ENCODE results near the gene GEN1.

The GEN1 gene

DNA sequence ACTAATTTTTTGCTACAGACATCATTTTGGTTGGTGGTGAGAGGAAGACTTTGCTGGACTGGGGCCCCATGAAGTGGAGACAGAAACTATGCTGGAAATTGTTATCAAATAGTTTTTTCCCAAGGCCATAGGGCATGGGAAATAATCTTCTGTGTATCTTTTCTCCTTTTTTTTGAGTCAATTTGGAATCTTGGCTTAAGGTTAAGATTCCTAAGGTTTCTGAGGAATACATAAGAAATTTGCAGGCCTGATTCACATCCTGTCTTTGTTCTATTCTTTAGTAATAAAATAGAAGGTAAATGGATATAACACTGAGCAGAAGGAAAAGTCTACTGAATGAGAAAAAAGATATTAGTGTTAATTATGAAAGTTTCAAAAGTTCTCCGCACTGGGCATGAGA lies 16.9 kb upstream of the GEN1 start:
- TF ChIP-seq, protein P1, sequence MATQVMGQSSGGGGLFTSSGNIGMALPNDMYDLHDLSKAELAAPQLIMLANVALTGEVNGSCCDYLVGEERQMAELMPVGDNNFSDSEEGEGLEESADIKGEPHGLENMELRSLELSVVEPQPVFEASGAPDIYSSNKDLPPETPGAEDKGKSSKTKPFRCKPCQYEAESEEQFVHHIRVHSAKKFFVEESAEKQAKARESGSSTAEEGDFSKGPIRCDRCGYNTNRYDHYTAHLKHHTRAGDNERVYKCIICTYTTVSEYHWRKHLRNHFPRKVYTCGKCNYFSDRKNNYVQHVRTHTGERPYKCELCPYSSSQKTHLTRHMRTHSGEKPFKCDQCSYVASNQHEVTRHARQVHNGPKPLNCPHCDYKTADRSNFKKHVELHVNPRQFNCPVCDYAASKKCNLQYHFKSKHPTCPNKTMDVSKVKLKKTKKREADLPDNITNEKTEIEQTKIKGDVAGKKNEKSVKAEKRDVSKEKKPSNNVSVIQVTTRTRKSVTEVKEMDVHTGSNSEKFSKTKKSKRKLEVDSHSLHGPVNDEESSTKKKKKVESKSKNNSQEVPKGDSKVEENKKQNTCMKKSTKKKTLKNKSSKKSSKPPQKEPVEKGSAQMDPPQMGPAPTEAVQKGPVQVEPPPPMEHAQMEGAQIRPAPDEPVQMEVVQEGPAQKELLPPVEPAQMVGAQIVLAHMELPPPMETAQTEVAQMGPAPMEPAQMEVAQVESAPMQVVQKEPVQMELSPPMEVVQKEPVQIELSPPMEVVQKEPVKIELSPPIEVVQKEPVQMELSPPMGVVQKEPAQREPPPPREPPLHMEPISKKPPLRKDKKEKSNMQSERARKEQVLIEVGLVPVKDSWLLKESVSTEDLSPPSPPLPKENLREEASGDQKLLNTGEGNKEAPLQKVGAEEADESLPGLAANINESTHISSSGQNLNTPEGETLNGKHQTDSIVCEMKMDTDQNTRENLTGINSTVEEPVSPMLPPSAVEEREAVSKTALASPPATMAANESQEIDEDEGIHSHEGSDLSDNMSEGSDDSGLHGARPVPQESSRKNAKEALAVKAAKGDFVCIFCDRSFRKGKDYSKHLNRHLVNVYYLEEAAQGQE (IDR thresholded peaks at IDR 0.05; ENCODE audit: low read depth) = no peak
- no peak for TF ChIP-seq FOXM1 (IDR thresholded peaks at IDR 0.05; ENCODE audit: borderline replicate concordance, low read depth)
- no peak for TF ChIP-seq RAD21 (IDR thresholded peaks at IDR 0.05; ENCODE audit: low read depth)
- no peak for TF ChIP-seq CEBPB (IDR thresholded peaks at IDR 0.05)
- no peak for TF ChIP-seq YY1 (IDR thresholded peaks at IDR 0.05; ENCODE audit: low read depth)
- TF ChIP-seq EGR1 (IDR thresholded peaks at IDR 0.05) = no peak
- no peak for TF ChIP-seq TEAD4 (IDR thresholded peaks at IDR 0.05)
- no peak for TF ChIP-seq EP300 (IDR thresholded peaks at IDR 0.05; ENCODE audit: borderline replicate concordance)
- TF ChIP-seq NFIC (IDR thresholded peaks at IDR 0.05) = no peak
- TF ChIP-seq, protein P2, sequence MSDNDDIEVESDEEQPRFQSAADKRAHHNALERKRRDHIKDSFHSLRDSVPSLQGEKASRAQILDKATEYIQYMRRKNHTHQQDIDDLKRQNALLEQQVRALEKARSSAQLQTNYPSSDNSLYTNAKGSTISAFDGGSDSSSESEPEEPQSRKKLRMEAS (IDR thresholded peaks at IDR 0.05) = no peak
- TF ChIP-seq TAF1 (IDR thresholded peaks at IDR 0.05; ENCODE audit: low read depth) = no peak
- TF ChIP-seq, protein P3, sequence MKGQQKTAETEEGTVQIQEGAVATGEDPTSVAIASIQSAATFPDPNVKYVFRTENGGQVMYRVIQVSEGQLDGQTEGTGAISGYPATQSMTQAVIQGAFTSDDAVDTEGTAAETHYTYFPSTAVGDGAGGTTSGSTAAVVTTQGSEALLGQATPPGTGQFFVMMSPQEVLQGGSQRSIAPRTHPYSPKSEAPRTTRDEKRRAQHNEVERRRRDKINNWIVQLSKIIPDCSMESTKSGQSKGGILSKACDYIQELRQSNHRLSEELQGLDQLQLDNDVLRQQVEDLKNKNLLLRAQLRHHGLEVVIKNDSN (IDR thresholded peaks at IDR 0.05) = no peak
- TF ChIP-seq ZBTB7A (IDR thresholded peaks at IDR 0.05; ENCODE audit: low read depth) = no peak
- TF ChIP-seq TCF12 (IDR thresholded peaks at IDR 0.05; ENCODE audit: low read depth) = no peak
- TF ChIP-seq CREB1 (IDR thresholded peaks at IDR 0.05; ENCODE audit: low read depth) = no peak

DNA sequence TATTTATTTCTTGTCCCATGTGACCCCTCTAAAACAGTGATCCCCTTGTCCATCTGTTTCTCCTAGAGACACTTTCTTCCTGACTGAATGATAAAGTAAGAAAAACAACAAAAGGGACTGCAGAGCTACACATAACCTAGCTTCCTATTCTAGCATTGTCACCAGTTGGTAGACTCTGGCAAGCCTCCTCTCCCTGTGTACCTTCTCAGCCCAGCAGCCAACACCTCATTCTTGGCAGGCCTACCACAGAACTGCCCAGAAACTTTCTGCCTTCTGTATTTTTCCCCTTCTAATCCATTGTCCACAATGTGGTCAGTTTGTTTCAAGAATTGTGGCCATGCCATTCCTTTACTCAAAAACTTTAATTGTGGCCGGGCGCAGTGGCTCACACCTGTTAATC lies 13.7 kb upstream of the GEN1 start:
- TF ChIP-seq CREB1 (IDR thresholded peaks at IDR 0.05; ENCODE audit: low read depth) = no peak
- no peak for TF ChIP-seq FOXM1 (IDR thresholded peaks at IDR 0.05; ENCODE audit: borderline replicate concordance, low read depth)
- no peak for TF ChIP-seq EGR1 (IDR thresholded peaks at IDR 0.05)
- no peak for TF ChIP-seq TEAD4 (IDR thresholded peaks at IDR 0.05)
- TF ChIP-seq YY1 (IDR thresholded peaks at IDR 0.05; ENCODE audit: low read depth) = no peak
- TF ChIP-seq, protein P3 (IDR thresholded peaks at IDR 0.05) = no peak
- TF ChIP-seq RAD21 (IDR thresholded peaks at IDR 0.05; ENCODE audit: low read depth) = no peak
- no peak for TF ChIP-seq CEBPB (IDR thresholded peaks at IDR 0.05)
- TF ChIP-seq, protein P2 (IDR thresholded peaks at IDR 0.05) = no peak
- no peak for TF ChIP-seq ZBTB7A (IDR thresholded peaks at IDR 0.05; ENCODE audit: low read depth)

DNA sequence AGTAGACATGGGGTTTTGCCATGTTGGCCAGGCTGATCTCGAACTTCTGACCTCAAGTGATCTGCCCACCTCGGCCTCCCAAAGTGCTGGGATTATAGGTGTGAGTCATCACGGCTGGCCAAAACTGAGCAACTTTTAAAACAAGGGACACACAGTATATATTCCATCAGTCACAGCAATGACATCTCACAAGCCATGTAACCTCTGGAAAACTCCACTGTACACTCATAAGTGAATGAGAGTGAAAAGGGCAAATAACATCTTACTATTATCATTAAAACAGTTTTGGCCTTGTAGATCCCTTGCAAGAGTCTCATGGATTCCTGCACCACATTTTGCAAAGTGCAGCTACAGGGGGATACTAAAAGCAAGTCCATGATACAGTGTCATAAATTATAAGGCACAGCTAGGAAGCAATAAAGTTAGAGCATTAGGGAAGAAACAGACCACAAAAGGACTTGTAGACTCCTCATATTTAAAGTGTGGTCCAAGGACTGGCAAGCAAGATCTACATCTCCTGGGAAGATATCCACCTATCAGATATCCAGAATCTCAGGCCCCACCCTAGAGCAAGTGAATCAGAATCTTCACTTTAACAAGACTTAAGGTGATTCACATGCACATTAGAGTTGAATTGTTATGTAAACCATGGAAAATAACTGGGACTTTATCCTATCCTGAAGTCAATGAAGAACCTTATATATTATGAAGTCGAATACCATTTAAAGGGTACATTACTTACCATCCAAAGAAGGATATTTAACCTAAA lies 6.1 kb upstream of the GEN1 start:
- TF ChIP-seq TCF12 (IDR thresholded peaks at IDR 0.05; ENCODE audit: low read depth) (no peak), ZBTB7A (IDR thresholded peaks at IDR 0.05; ENCODE audit: low read depth) (no peak), EGR1 (IDR thresholded peaks at IDR 0.05) (no peak)
- TF ChIP-seq, protein P3 (IDR thresholded peaks at IDR 0.05) = no peak

DNA sequence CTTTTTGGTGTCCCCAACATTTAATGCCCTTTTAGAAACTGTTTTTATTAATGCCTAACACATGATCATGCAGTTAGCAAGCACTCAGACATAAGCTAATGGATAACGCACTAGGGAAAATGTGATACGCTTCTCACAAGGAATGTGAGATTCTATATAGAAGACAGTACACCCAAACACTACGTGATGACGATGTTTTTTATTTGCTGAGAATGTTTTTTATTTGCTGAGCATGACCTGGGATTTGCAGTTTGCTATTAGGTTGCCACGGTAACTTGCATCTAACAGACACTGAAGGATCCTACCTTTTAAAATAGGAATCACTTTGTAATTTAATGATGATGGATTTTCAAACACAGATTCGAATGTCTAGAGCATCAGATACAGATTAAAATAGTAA lies 5.2 kb upstream of the GEN1 start:
- TF ChIP-seq, protein P1 (IDR thresholded peaks at IDR 0.05; ENCODE audit: low read depth) = no peak
- TF ChIP-seq EP300 (IDR thresholded peaks at IDR 0.05; ENCODE audit: borderline replicate concordance) = no peak
- no peak for TF ChIP-seq RAD21 (IDR thresholded peaks at IDR 0.05; ENCODE audit: low read depth)
- no peak for TF ChIP-seq ZBTB7A (IDR thresholded peaks at IDR 0.05; ENCODE audit: low read depth)
- TF ChIP-seq NFIC (IDR thresholded peaks at IDR 0.05) = no peak
- no peak for TF ChIP-seq TCF12 (IDR thresholded peaks at IDR 0.05; ENCODE audit: low read depth)
- no peak for TF ChIP-seq EGR1 (IDR thresholded peaks at IDR 0.05)
- TF ChIP-seq TAF1 (IDR thresholded peaks at IDR 0.05; ENCODE audit: low read depth) = no peak
- TF ChIP-seq CEBPB (IDR thresholded peaks at IDR 0.05) = no peak
- no peak for TF ChIP-seq CREB1 (IDR thresholded peaks at IDR 0.05; ENCODE audit: low read depth)
- no peak for TF ChIP-seq FOXM1 (IDR thresholded peaks at IDR 0.05; ENCODE audit: borderline replicate concordance, low read depth)
- no peak for TF ChIP-seq YY1 (IDR thresholded peaks at IDR 0.05; ENCODE audit: low read depth)
- TF ChIP-seq, protein P3 (IDR thresholded peaks at IDR 0.05) = no peak
- no peak for TF ChIP-seq TEAD4 (IDR thresholded peaks at IDR 0.05)
- TF ChIP-seq, protein P2 (IDR thresholded peaks at IDR 0.05) = no peak
